ENCODE data around the gene RDH11.

DNA sequence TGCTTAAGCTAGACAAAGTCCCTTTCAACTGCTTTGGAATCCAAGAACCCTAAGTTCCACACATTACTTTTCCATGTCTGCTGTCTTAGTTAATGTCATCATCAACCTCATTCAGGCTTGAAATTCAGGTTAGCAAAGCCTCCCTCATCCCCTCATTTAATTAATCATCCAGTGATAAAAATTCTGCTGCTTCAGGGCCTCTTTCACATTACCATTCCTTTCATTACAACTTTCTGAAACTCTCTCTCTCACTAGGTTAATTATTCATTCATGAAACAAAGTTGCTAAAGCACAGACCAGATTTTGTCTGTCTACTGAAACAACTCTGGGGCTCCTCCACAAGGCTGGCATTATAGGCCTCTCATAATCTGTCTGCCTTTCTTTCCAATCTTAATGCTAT, 11.7 kb downstream of the RDH11 start:
- TF ChIP-seq, protein P1, sequence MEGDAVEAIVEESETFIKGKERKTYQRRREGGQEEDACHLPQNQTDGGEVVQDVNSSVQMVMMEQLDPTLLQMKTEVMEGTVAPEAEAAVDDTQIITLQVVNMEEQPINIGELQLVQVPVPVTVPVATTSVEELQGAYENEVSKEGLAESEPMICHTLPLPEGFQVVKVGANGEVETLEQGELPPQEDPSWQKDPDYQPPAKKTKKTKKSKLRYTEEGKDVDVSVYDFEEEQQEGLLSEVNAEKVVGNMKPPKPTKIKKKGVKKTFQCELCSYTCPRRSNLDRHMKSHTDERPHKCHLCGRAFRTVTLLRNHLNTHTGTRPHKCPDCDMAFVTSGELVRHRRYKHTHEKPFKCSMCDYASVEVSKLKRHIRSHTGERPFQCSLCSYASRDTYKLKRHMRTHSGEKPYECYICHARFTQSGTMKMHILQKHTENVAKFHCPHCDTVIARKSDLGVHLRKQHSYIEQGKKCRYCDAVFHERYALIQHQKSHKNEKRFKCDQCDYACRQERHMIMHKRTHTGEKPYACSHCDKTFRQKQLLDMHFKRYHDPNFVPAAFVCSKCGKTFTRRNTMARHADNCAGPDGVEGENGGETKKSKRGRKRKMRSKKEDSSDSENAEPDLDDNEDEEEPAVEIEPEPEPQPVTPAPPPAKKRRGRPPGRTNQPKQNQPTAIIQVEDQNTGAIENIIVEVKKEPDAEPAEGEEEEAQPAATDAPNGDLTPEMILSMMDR (IDR thresholded peaks at IDR 0.05) = no peak
- no peak for TF ChIP-seq POLR2A (IDR thresholded peaks at IDR 0.05)
